HL-60 (cell line): ENCODE data around the gene AGR3.

ENCODE experiments used
- CTCF ChIP-seq: IDR thresholded peaks from one replicate; pipeline ENCODE4 v1.5.1; 2011; ENCODE audit warnings: low read length, control low read depth, inconsistent platforms; ENCODE audit not compliant: insufficient read depth
- GABPA ChIP-seq: IDR thresholded peaks from 2 replicates; pipeline ENCODE4 v1.6.1; 2012; ENCODE audit warnings: low read depth
- TF ChIP-seq, protein P1 (sequence below): IDR thresholded peaks from 2 replicates; pipeline ENCODE4 v1.6.1; 2012; ENCODE audit warnings: low read depth; ENCODE audit not compliant: insufficient replicate concordance

DNA sequence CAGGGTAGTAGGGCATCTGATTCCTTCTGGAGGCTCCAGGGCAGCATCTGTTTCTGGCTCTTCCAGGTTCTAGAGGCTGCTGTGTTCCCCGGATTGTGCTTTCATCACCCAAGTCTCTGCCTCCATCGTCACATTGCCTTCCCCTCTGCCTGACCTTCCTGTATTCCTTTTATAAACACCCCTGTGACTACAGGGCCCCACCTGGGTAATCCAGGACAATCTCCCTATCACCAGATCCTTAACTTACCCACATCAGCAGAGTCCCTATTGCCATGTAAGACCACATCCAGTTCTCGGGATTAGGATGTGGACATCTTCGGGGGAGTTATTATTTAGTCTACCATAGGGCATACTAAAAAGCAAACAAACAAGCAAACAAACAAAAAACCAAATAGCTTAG is 39.4 kb upstream of the AGR3 start:
- TF ChIP-seq GABPA (no peak), CTCF (no peak)
- TF ChIP-seq, protein P1, sequence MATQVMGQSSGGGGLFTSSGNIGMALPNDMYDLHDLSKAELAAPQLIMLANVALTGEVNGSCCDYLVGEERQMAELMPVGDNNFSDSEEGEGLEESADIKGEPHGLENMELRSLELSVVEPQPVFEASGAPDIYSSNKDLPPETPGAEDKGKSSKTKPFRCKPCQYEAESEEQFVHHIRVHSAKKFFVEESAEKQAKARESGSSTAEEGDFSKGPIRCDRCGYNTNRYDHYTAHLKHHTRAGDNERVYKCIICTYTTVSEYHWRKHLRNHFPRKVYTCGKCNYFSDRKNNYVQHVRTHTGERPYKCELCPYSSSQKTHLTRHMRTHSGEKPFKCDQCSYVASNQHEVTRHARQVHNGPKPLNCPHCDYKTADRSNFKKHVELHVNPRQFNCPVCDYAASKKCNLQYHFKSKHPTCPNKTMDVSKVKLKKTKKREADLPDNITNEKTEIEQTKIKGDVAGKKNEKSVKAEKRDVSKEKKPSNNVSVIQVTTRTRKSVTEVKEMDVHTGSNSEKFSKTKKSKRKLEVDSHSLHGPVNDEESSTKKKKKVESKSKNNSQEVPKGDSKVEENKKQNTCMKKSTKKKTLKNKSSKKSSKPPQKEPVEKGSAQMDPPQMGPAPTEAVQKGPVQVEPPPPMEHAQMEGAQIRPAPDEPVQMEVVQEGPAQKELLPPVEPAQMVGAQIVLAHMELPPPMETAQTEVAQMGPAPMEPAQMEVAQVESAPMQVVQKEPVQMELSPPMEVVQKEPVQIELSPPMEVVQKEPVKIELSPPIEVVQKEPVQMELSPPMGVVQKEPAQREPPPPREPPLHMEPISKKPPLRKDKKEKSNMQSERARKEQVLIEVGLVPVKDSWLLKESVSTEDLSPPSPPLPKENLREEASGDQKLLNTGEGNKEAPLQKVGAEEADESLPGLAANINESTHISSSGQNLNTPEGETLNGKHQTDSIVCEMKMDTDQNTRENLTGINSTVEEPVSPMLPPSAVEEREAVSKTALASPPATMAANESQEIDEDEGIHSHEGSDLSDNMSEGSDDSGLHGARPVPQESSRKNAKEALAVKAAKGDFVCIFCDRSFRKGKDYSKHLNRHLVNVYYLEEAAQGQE = no peak
